IMR-90 (cell line): Measurements from ENCODE around the gene URM1. TPM values are rescaled to one million over a fixed set of nuclear protein-coding genes. Genes with fewer than 3 reads are reported as not detected.

Source experiments
- ATAC-seq: fragments of 200-7000 bp; cut with Tn5 transposase; 2 replicates; pipeline ENCODE4 v1.9.1; 2020; ENCODE audit warnings: low read depth, mild to moderate bottlenecking, moderate library complexity
- BruUV-seq: library from RNA; stranded (reverse); fragments of 400-500 nt; replicated peaks from 2 replicates; lab custom pipeline; 2021; lab: Mats Ljungman, UMichigan
- CTCF ChIA-PET: fragments of 300-600 bp; formaldehyde crosslinking; extraction: SDS; loops from one replicate; lab custom pipeline; 2021; ENCODE audit warnings: antibody characterized with exemption; lab: Yijun Ruan, JAX
- POLR2A ChIA-PET: fragments of 300-600 bp; sonication (Branson Sonifier 250); formaldehyde crosslinking; loops from one replicate; lab custom pipeline; 2022; ENCODE audit warnings: antibody characterized with exemption; ENCODE audit not compliant: unreplicated experiment; lab: Charles Lee
- DNase-seq: peaks from one replicate; pipeline ENCODE4 v3.0.0; 2013
- H2AFZ ChIP-seq: replicated peaks from 2 replicates; pipeline ENCODE3; 2013; ENCODE audit warnings: low read length, mild to moderate bottlenecking; ENCODE audit not compliant: poor library complexity
- H2AK5ac ChIP-seq: 2 replicates; pipeline ENCODE4 v1.6.1; 2013; ENCODE audit warnings: low read depth, low read length, inconsistent platforms
- H2AK9ac ChIP-seq: replicated peaks from 2 replicates; pipeline ENCODE3; 2013; ENCODE audit warnings: mild to moderate bottlenecking, low read depth, low read length, moderate library complexity; ENCODE audit not compliant: poor library complexity
- H2BK120ac ChIP-seq: 2 replicates; pipeline ENCODE4 v1.6.1; 2013; ENCODE audit warnings: low read depth, low read length, inconsistent platforms
- H2BK15ac ChIP-seq: 3 replicates; pipeline ENCODE4 v1.6.1; 2013; ENCODE audit warnings: low read depth, low read length, inconsistent platforms
- H2BK20ac ChIP-seq: 2 replicates; pipeline ENCODE4 v1.6.1; 2013; ENCODE audit warnings: low read depth, mild to moderate bottlenecking, inconsistent platforms, low read length, moderate library complexity
- H2BK5ac ChIP-seq: 2 replicates; pipeline ENCODE4 v1.6.1; 2013; ENCODE audit warnings: mild to moderate bottlenecking, low read depth, low read length, inconsistent platforms; ENCODE audit not compliant: poor library complexity, severe bottlenecking
- H3K14ac ChIP-seq: replicated peaks from 2 replicates; pipeline ENCODE4 v1.6.1; 2013; ENCODE audit warnings: low read depth, low read length, inconsistent platforms
- H3K18ac ChIP-seq: 2 replicates; pipeline ENCODE4 v1.6.1; 2013; ENCODE audit warnings: low read depth, low read length, control low read depth
- H3K23ac ChIP-seq: 2 replicates; pipeline ENCODE4 v1.6.1; 2013; ENCODE audit warnings: low read depth, low read length, inconsistent platforms
- H3K27ac ChIP-seq: 2 replicates; pipeline ENCODE4 v1.5.1; 2013; ENCODE audit warnings: mild to moderate bottlenecking, control low read depth, low read length; ENCODE audit not compliant: insufficient read depth
- H3K27me3 ChIP-seq: 2 replicates; pipeline ENCODE4 v1.6.1; 2013; ENCODE audit warnings: low read length; ENCODE audit not compliant: control insufficient read depth, insufficient read depth
- H3K36me3 ChIP-seq: 2 replicates; pipeline ENCODE4 v1.6.1; 2013; ENCODE audit warnings: low read length, mixed read lengths; ENCODE audit not compliant: control insufficient read depth, insufficient read depth
- H3K4ac ChIP-seq: 2 replicates; pipeline ENCODE4 v1.6.1; 2013; ENCODE audit warnings: low read depth, low read length, inconsistent platforms
- H3K4me1 ChIP-seq: 2 replicates; pipeline ENCODE4 v1.6.1; 2013; ENCODE audit warnings: low read length, mixed read lengths; ENCODE audit not compliant: control insufficient read depth, insufficient read depth
- H3K4me2 ChIP-seq: 2 replicates; pipeline ENCODE4 v1.6.1; 2013; ENCODE audit warnings: low read depth, mild to moderate bottlenecking, control low read depth, low read length, moderate library complexity
- H3K4me3 ChIP-seq: 2 replicates; pipeline ENCODE4 v1.5.1; 2013; ENCODE audit warnings: low read depth, mild to moderate bottlenecking, control low read depth, low read length, moderate library complexity; ENCODE audit not compliant: insufficient read depth
- H3K56ac ChIP-seq: 2 replicates; pipeline ENCODE4 v1.6.1; 2013; ENCODE audit warnings: low read length, inconsistent platforms; ENCODE audit not compliant: insufficient read depth; ENCODE audit errors: extremely low read depth
- H3K79me1 ChIP-seq, 2 experiments: 2 replicates each; pipeline ENCODE4 v1.6.1; 2013; ENCODE audit warnings: low read length in 2 of 2, inconsistent platforms in 1 of 2, low read depth in 1 of 2
- H3K9ac ChIP-seq: 2 replicates; pipeline ENCODE4 v1.6.1; 2013; ENCODE audit warnings: low read depth, low read length, control low read depth
- H3K9me1 ChIP-seq: 2 replicates; pipeline ENCODE4 v1.6.1; 2013; ENCODE audit warnings: low read length, inconsistent platforms; ENCODE audit not compliant: insufficient read depth
- H3K9me3 ChIP-seq: 2 replicates; pipeline ENCODE4 v1.6.1; 2013; ENCODE audit warnings: low read length; ENCODE audit not compliant: control insufficient read depth, insufficient read depth
- H4K20me1 ChIP-seq: 2 replicates; pipeline ENCODE4 v1.6.1; 2013; ENCODE audit warnings: low read length, inconsistent platforms; ENCODE audit not compliant: insufficient read depth
- H4K5ac ChIP-seq: 2 replicates; pipeline ENCODE4 v1.6.1; 2013; ENCODE audit warnings: mild to moderate bottlenecking, low read depth, low read length, control low read depth
- H4K8ac ChIP-seq, 2 experiments: 2 replicates each; pipeline ENCODE4 v1.6.1; 2013; ENCODE audit warnings: low read depth in 2 of 2, low read length in 2 of 2, control low read depth in 1 of 2, inconsistent platforms in 1 of 2
- H4K91ac ChIP-seq: 2 replicates; pipeline ENCODE4 v1.6.1; 2013; ENCODE audit warnings: low read depth, low read length, inconsistent platforms; ENCODE audit not compliant: insufficient read depth
- BHLHE40 ChIP-seq: fragments of 150-350 bp; IDR thresholded peaks from 2 replicates; pipeline ENCODE4 v1.6.1; 2016; ENCODE audit warnings: mild to moderate bottlenecking, low read depth, low read length
- CEBPB ChIP-seq: IDR thresholded peaks from 2 replicates; pipeline ENCODE4 v1.6.1; 2012; ENCODE audit warnings: low read depth, low read length, improper control_type of control experiment
- CHD1 ChIP-seq: IDR thresholded peaks from 2 replicates; pipeline ENCODE4 v1.6.1; 2012; ENCODE audit warnings: low read depth, low read length, improper control_type of control experiment
- FOS ChIP-seq: fragments of 150-350 bp; IDR thresholded peaks from 2 replicates; pipeline ENCODE4 v1.6.1; 2016; ENCODE audit warnings: low read depth, low read length
- MAFK ChIP-seq: IDR thresholded peaks from 2 replicates; pipeline ENCODE4 v1.6.1; 2012; ENCODE audit warnings: low read depth, low read length, improper control_type of control experiment
- MAZ ChIP-seq: IDR thresholded peaks from 2 replicates; pipeline ENCODE4 v1.6.1; 2012; ENCODE audit warnings: low read depth, mild to moderate bottlenecking, low read length, improper control_type of control experiment, moderate library complexity, borderline replicate concordance
- MXI1 ChIP-seq: IDR thresholded peaks from 2 replicates; pipeline ENCODE4 v1.6.1; 2012; ENCODE audit warnings: low read depth, mild to moderate bottlenecking, low read length, moderate library complexity, borderline replicate concordance
- NFE2L2 ChIP-seq: fragments of 150-350 bp; IDR thresholded peaks from 2 replicates; pipeline ENCODE4 v1.6.1; 2016; ENCODE audit warnings: low read depth, mild to moderate bottlenecking, low read length
- POLR2A ChIP-seq: IDR thresholded peaks from 2 replicates; pipeline ENCODE4 v1.6.1; 2012; ENCODE audit warnings: mild to moderate bottlenecking, low read depth, low read length
- RAD21 ChIP-seq: IDR thresholded peaks from 2 replicates; pipeline ENCODE4 v1.6.1; 2012; ENCODE audit warnings: low read length, improper control_type of control experiment
- RCOR1 ChIP-seq: IDR thresholded peaks from 2 replicates; pipeline ENCODE4 v1.6.1; 2012; ENCODE audit warnings: mild to moderate bottlenecking, low read length, improper control_type of control experiment; ENCODE audit not compliant: insufficient replicate concordance
- RFX5 ChIP-seq: IDR thresholded peaks from 2 replicates; pipeline ENCODE4 v1.8.0; 2012; ENCODE audit warnings: low read depth, mild to moderate bottlenecking, low read length, moderate library complexity
- SMC3 ChIP-seq: fragments of 150-350 bp; IDR thresholded peaks from 2 replicates; pipeline ENCODE4 v1.6.1; 2016; ENCODE audit warnings: low read depth, mild to moderate bottlenecking, antibody characterized with exemption, low read length, moderate library complexity
- WGBS, 2 experiments: methylation state at CpG; one replicate each; pipeline versions ENCODE4 v1.1.5 to v1.1.7; 2013; ENCODE audit warnings: missing lambda C conversion rate in 2 of 2; ENCODE audit not compliant: insufficient read length in 1 of 2; ENCODE audit errors: extremely low coverage in 2 of 2; 5-methylcytosine and 5-hydroxymethylcytosine counted together
- dilution Hi-C: fragments of 300-500 bp; cut with HindIII; formaldehyde crosslinking; loops from one replicate; pipeline ENCODE4 v1.14.3; 2018; ENCODE audit warnings: low sequenced_read_pairs; ENCODE audit not compliant: unreplicated experiment
- in situ Hi-C: fragments of 300-500 bp; cut with MboI; formaldehyde crosslinking; loops from 3 replicates; pipeline ENCODE4 v1.14.3; 2019; ENCODE audit warnings: low sequenced_read_pairs, inconsistent platforms, mixed read lengths
- intact Hi-C: fragments of 100-400 bp; cut with micrococcal nuclease; formaldehyde crosslinking; loops from 2 replicates; pipeline ENCODE4 v1.10.0; 2022
- polyA plus RNA-seq, 3 experiments: library from polyadenylated mRNA; depleted of rRNA; stranded (reverse); fragments of >200 nt; gene quantifications; 2 replicates each; pipeline ENCODE4 v1.2.3, GENCODE V29; 2012; ENCODE audit warnings: low replicate concordance in 1 of 3
- total RNA-seq: library from RNA; depleted of rRNA; stranded (reverse); fragments of >200 nt; gene quantifications from 2 replicates; pipeline ENCODE4 v1.2.3, GENCODE V29; 2012
- TF ChIP-seq, protein P1 (sequence below): fragments of 150-350 bp; IDR thresholded peaks from 2 replicates; pipeline ENCODE4 v1.6.1; 2017; ENCODE audit warnings: mild to moderate bottlenecking, antibody characterized with exemption, low read length, low read depth
- TF ChIP-seq, protein P2 (sequence below): conservative IDR thresholded peaks from 2 replicates; pipeline ENCODE4 v1.5.1; 2012; ENCODE audit warnings: mild to moderate bottlenecking, low read depth, low read length, improper control_type of control experiment
- TF ChIP-seq, protein P3 (sequence below): fragments of 150-350 bp; IDR thresholded peaks from 2 replicates; pipeline ENCODE4 v1.6.1; 2016; ENCODE audit warnings: low read depth, mild to moderate bottlenecking, low read length, moderate library complexity, borderline replicate concordance

Gene URM1
- total and polyA plus RNA-seq, 2 of the 4 experiments (the other 2 are of a cell fraction) = 33.2 to 66.9 TPM

DNA sequence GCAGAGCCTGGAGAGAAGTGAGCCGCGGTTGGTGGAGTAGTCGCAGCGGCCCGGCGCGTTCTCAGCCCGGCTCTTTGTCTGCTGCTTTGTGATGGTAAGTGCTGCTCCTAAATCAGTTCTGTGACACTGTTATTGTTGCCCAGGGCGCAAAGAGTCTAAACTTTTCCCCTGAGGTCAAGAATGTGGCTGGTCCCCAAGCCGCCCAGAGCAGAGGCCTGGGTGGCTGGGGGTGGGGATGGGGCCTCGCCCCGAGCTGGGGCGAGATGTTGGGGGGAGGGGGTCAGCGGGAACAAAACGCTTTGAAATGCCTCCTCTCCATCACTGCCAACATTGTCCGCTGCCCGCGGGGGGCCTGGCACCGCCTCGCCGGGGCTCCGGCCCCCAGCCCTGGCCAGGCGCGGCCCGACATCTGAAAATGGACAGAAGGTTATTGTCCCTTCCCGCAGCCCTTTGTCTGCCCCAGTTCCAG, 37.8 kb downstream of the URM1 start:
- Histone ChIP-seq H3K36me3 (no peaks in the 10 kb centered on the region), H3K4ac (no peak overlapping the region), H3K9ac (no peak overlapping the region), H3K9me3 (no peaks in the 10 kb centered on the region), H2BK15ac (no peak overlapping the region), H3K23ac (no peak overlapping the region), H2AK5ac (no peak overlapping the region), H2AK9ac (no peak overlapping the region), H3K27me3 (peaks cover 8% of the 10 kb centered on the region; the same call in 1 of the 2 replicates), H2BK5ac (no peak overlapping the region), H4K91ac (no peak overlapping the region), H4K20me1 (no peaks in the 10 kb centered on the region), H3K14ac (no peak overlapping the region), H3K27ac (no peak overlapping the region), H4K8ac (no peak overlapping the region), H3K4me2 (no peak overlapping the region), H2AFZ (no peak overlapping the region), H2BK20ac (no peak overlapping the region), H4K5ac (no peak overlapping the region), H3K18ac (no peak overlapping the region), H3K4me3 (no peak overlapping the region), H3K4me1 (peaks cover 6% of the 10 kb centered on the region), H3K79me1 (no peaks in the 10 kb centered on the region), H3K56ac (no peak overlapping the region), H2BK120ac (no peak overlapping the region), H3K9me1 (peaks cover 4% of the 10 kb centered on the region; the same call in 1 of the 2 replicates)
- no TSS peak for BruUV-seq
- ATAC-seq = no peak
- TF ChIP-seq MAZ (no peak), RCOR1 (no peak), RFX5 (no peak), CEBPB (no peak), RAD21 (no peak), POLR2A (no peak), CHD1 (no peak), MAFK (no peak), FOS (no peak), SMC3 (no peak), BHLHE40 (no peak), MXI1 (no peak), NFE2L2 (no peak)
- TF ChIP-seq, protein P1, sequence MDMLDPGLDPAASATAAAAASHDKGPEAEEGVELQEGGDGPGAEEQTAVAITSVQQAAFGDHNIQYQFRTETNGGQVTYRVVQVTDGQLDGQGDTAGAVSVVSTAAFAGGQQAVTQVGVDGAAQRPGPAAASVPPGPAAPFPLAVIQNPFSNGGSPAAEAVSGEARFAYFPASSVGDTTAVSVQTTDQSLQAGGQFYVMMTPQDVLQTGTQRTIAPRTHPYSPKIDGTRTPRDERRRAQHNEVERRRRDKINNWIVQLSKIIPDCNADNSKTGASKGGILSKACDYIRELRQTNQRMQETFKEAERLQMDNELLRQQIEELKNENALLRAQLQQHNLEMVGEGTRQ = no peak
- TF ChIP-seq, protein P2, sequence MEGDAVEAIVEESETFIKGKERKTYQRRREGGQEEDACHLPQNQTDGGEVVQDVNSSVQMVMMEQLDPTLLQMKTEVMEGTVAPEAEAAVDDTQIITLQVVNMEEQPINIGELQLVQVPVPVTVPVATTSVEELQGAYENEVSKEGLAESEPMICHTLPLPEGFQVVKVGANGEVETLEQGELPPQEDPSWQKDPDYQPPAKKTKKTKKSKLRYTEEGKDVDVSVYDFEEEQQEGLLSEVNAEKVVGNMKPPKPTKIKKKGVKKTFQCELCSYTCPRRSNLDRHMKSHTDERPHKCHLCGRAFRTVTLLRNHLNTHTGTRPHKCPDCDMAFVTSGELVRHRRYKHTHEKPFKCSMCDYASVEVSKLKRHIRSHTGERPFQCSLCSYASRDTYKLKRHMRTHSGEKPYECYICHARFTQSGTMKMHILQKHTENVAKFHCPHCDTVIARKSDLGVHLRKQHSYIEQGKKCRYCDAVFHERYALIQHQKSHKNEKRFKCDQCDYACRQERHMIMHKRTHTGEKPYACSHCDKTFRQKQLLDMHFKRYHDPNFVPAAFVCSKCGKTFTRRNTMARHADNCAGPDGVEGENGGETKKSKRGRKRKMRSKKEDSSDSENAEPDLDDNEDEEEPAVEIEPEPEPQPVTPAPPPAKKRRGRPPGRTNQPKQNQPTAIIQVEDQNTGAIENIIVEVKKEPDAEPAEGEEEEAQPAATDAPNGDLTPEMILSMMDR = no peak
- TF ChIP-seq, protein P3, sequence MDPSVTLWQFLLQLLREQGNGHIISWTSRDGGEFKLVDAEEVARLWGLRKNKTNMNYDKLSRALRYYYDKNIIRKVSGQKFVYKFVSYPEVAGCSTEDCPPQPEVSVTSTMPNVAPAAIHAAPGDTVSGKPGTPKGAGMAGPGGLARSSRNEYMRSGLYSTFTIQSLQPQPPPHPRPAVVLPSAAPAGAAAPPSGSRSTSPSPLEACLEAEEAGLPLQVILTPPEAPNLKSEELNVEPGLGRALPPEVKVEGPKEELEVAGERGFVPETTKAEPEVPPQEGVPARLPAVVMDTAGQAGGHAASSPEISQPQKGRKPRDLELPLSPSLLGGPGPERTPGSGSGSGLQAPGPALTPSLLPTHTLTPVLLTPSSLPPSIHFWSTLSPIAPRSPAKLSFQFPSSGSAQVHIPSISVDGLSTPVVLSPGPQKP = no peak
- no peak for DNase-seq
- 57% methylated on average over 7 of the region's 26 CpGs; no CpG with 5 or more reads in 1 of the 2 experiments for WGBS, 2 experiments
- dilution Hi-C loops = no loop called here
- in situ Hi-C loops = no loop called here
- intact Hi-C loops = no loop called here
- ChIA-PET POLR2A (no interaction called here), CTCF (interaction anchor here (1.5 kb wide), 1 partner anchor 47 kb away, joined by 3 read pairs; no protein-coding TSS in a partner anchor)
